Measurements from ENCODE around the gene TMEM270. TPM values are rescaled to one million over a fixed set of nuclear protein-coding genes. Genes with fewer than 3 reads are reported as not detected.
"Not testable (repeated sequence)": the region's sequence is repeated elsewhere in the genome, so short reads cannot be mapped to it uniquely, and the experiment has no call there.

The TMEM270 gene
- total RNA-seq, 1 donor from 2014 or later, result not detected

DNA sequence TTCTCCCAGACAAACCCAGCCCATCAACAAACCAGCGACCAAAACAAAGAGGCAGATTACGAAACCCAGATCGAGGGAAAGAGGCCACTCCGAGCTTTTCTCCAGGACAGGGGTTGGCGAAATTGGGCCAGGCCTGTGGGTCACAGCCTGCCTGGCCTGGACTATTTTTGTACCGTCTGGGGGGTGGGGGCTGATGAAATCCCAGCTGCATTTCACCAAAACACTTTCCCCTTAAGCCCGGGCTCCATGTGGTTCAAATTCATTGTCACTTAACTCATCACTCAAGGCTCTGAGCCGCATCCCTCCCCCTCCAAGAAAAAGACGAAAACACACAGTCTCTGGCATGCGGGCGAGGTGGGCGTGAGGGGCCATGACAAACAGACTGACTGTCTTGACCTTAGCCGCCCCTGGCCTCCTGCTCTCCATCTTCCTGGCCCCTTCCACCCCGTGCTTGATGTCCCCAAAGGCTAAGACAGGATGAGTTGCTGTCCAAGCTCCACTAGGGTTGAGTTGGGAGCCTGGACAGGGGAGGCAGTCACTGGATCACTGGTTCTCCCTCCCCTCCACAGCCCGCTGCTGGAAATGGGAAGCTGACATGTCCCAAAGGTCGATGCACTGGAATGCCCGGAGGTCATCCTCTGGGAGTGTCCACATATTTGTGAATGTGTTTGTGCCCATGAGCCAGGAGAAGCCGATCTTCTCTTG, 19.2 kb downstream of the TMEM270 start:
- Mint-ChIP-seq H3K27me3 (ENCODE audit: low read depth) (peaks cover 6% of the 10 kb centered on the region), H3K36me3 (ENCODE audit: low read depth) (no peaks in the 10 kb centered on the region), H3K4me3 (no peak overlapping the region), H3K9me3 (no peaks in the 10 kb centered on the region), H3K4me1 (peaks cover 11% of the 10 kb centered on the region), H3K27ac (ENCODE audit: unreplicated experiment) (no peak overlapping the region)
- TF ChIP-seq, protein P1, sequence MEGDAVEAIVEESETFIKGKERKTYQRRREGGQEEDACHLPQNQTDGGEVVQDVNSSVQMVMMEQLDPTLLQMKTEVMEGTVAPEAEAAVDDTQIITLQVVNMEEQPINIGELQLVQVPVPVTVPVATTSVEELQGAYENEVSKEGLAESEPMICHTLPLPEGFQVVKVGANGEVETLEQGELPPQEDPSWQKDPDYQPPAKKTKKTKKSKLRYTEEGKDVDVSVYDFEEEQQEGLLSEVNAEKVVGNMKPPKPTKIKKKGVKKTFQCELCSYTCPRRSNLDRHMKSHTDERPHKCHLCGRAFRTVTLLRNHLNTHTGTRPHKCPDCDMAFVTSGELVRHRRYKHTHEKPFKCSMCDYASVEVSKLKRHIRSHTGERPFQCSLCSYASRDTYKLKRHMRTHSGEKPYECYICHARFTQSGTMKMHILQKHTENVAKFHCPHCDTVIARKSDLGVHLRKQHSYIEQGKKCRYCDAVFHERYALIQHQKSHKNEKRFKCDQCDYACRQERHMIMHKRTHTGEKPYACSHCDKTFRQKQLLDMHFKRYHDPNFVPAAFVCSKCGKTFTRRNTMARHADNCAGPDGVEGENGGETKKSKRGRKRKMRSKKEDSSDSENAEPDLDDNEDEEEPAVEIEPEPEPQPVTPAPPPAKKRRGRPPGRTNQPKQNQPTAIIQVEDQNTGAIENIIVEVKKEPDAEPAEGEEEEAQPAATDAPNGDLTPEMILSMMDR (conservative IDR thresholded peaks at IDR 0.05), result no peak
- DNase-seq (ENCODE audit: low read depth, low spot score), result no peak

DNA sequence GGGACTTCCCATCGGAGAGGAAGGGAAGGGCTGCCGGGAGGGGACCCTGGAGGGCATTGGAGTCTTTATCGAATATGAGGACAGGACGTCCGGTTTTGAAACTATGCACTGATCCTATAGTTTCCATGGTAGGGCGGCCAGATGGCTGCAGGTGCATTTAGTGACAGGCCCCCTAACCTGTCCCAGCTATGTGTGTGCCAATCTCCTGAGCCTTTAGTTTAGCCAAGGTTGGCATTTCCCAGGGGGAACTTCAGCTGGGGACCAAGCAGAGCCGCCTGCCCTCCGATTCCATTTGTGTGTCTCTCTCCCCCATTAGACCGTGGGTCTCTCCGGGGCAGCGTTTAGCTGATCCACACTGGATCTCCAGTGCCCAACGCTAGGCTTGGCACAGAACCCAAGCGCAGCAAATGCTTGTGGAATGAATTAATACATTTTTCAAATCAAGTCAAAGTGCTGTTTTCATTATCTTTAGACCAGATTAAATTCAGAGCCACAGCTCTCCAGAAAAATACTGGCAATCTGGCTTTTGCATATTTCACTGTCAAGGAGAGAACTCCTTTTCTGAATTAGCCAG, 19.9 kb downstream of the TMEM270 start:
- no peaks in the 10 kb centered on the region for H3K36me3 Mint-ChIP-seq (ENCODE audit: low read depth)
- TF ChIP-seq, protein P1 (conservative IDR thresholded peaks at IDR 0.05), result no peak
- no peaks in the 10 kb centered on the region for H3K9me3 Mint-ChIP-seq
- no peak for DNase-seq (ENCODE audit: low read depth, low spot score)
- peaks cover 11% of the 10 kb centered on the region for H3K4me1 Mint-ChIP-seq
- no peak overlapping the region for H3K4me3 Mint-ChIP-seq
- H3K27me3 Mint-ChIP-seq (ENCODE audit: low read depth), result peaks cover 6% of the 10 kb centered on the region
- H3K27ac Mint-ChIP-seq (ENCODE audit: unreplicated experiment), result peak overlapping the region; percentile 28

DNA sequence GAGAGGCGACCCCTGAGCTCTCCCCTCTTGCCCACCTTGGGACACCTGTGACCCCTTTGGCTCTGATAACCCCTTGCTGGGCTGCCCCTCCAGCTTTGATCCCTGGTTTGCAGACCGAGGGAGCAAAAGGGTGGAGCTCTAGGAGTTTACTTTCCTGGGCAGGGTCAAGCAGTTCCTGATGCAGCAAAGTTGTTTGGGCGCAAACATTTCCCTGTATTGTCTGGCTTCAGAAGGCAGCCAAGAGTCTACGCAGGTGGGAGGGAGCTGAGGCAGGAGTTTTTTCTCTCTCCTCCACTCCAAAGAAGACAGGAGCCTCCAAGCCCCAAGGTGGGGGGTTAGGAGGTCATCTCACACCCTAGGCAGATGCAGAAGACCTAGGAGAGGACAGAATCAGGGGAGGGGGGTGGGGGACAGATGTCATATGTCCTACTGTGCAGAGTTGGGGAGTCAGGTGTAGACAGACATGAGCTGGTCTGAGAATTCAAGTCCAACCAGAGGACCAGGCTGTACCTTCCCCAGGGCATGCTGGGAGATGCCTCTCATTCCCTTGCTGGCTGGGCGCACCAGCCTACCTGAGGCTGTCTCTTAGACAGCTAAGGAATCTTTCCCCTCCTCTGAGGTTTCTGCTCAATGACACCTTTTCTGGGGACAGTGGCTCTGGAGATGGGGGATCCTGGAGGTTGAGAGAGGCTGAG, 20.5 kb downstream of the TMEM270 start:
- Mint-ChIP-seq H3K9me3 (no peaks in the 10 kb centered on the region), H3K27ac (ENCODE audit: unreplicated experiment) (no peak overlapping the region), H3K4me1 (peaks cover 14% of the 10 kb centered on the region), H3K36me3 (ENCODE audit: low read depth) (no peaks in the 10 kb centered on the region), H3K4me3 (no peak overlapping the region), H3K27me3 (ENCODE audit: low read depth) (peaks cover 6% of the 10 kb centered on the region)
- TF ChIP-seq, protein P1 (conservative IDR thresholded peaks at IDR 0.05), result no peak
- DNase-seq (ENCODE audit: low read depth, low spot score), result no peak

DNA sequence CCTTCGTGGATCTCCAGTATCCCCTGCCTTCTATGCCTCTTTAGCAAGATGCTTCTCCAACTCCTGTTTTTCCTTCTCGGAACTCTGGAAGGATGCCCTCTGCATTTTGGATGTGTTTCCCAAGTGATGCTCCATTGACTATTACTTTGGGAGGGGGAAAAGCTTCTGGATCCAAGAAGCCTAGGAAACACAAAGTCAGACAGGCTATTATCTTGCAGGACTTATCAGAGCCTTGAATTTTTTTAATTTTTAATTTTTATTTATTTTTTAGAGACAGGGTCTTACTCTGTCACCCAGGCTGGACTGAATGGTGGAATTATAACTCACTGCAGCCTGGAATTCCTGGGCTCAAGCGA, 21.1 kb downstream of the TMEM270 start:
- Mint-ChIP-seq H3K4me3 (no peak overlapping the region), H3K9me3 (no peaks in the 10 kb centered on the region), H3K36me3 (ENCODE audit: low read depth) (no peaks in the 10 kb centered on the region), H3K27ac (ENCODE audit: unreplicated experiment) (no peak overlapping the region), H3K4me1 (peaks cover 14% of the 10 kb centered on the region), H3K27me3 (ENCODE audit: low read depth) (peaks cover 6% of the 10 kb centered on the region)
- no peak for DNase-seq (ENCODE audit: low read depth, low spot score)
- TF ChIP-seq, protein P1 (conservative IDR thresholded peaks at IDR 0.05), result no peak

DNA sequence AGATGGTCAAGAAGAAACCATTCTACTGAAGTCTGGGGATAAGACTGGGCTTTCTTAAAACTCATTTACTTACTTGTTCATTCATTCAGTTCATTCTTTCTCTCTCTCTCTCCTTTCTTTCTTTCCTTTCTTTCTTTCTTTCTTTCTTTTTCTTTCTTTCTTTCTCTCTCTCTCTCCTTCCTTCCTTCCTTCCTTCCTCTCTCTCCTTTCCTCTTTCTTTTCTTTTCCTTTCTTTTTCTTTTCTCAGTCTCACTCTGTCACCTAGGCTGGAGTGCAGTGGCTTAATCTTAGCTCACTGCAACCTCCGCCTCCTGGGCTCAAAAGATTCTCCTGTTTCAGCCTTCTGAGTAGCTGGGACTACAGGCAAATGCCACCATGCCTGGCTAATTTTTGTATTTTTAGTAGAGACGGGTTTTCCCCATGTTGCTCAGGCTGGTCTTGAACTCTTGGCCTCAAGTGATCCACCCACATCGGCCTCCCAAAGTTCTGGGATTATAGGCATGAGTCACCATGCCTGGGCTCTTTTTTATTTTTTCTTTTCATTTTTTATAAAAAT, 24.0 kb downstream of the TMEM270 start:
- DNase-seq (ENCODE audit: low read depth, low spot score); H3K27ac Mint-ChIP-seq (ENCODE audit: unreplicated experiment); H3K4me3 Mint-ChIP-seq; H3K36me3 Mint-ChIP-seq (ENCODE audit: low read depth); H3K27me3 Mint-ChIP-seq (ENCODE audit: low read depth); H3K9me3 Mint-ChIP-seq: not testable (repeated sequence)
- peaks cover 20% of the 10 kb centered on the region for H3K4me1 Mint-ChIP-seq
